Hepatocyte (in vitro differentiated cells): ENCODE measurements around the gene DLX4.

ENCODE experiments used
- CTCF ChIP-seq: fragments of 200-600 bp; sonication (generic); IDR thresholded peaks from 2 replicates; pipeline ENCODE4 v1.5.1; 2016; ENCODE audit warnings: antibody characterized with exemption, mild to moderate bottlenecking; ENCODE audit not compliant: poor library complexity
- EZH2 ChIP-seq: fragments of 200-600 bp; sonication (generic); IDR thresholded peaks from 2 replicates; pipeline ENCODE4 v1.6.1; 2016; ENCODE audit warnings: antibody characterized with exemption, mild to moderate bottlenecking, borderline replicate concordance
- EZH2phosphoT487 ChIP-seq: fragments of 200-600 bp; sonication (generic); IDR thresholded peaks from one replicate; pipeline ENCODE4 v1.6.1; 2018; ENCODE audit warnings: antibody characterized with exemption, mild to moderate bottlenecking, low read depth, moderate library complexity; ENCODE audit not compliant: unreplicated experiment, severe bottlenecking

GRCh38 chr17:49975531-49975930 lies 6.5 kb downstream of the DLX4 start:
- TF ChIP-seq CTCF (no peak), EZH2phosphoT487 (no peak), EZH2 (no peak)
